K562 (cell line): ENCODE data around the gene APP. TPM values are rescaled to one million over a fixed set of nuclear protein-coding genes. Genes with fewer than 3 reads are reported as not detected.

Source experiments
- ATAC-seq: fragments of 200-7000 bp; cut with Tn5 transposase; 3 replicates; pipeline ENCODE4 v1.9.1; 2020; ENCODE audit warnings: moderate library complexity
- BruUV-seq: library from RNA; stranded (reverse); fragments of 400-500 nt; replicated peaks from 2 replicates; lab custom pipeline; 2021; lab: Mats Ljungman, UMichigan
- CTCF ChIA-PET: fragments of 300-600 bp; formaldehyde crosslinking; extraction: SDS; loops from one replicate; lab custom pipeline; 2021; ENCODE audit warnings: low intra/inter-chr PET ratio; lab: Yijun Ruan, JAX
- POLR2A ChIA-PET: fragments of 300-600, 350-650 bp; sonication (Branson Sonifier 250); formaldehyde crosslinking; extraction: SDS; loops from one replicate; lab custom pipeline; 2021; ENCODE audit warnings: antibody characterized with exemption, inconsistent platforms; lab: Yijun Ruan, JAX
- DNase-seq, 4 experiments: peaks; one replicate each; pipeline versions ENCODE4 v3.0.0 to v3.0.0-alpha.2; 2011 to 2018; ENCODE audit warnings: low spot score in 3 of 4, mixed read lengths in 3 of 4; ENCODE audit errors: extremely low read depth in 1 of 4
- FAIRE-seq: peaks from 2 replicates; lab custom pipeline; 2011; peaks lifted over from hg19 to GRCh38; lab: Jason Lieb, UNC
- H2AFZ ChIP-seq: 2 replicates; pipeline ENCODE4 v1.6.0; 2011; ENCODE audit warnings: low read depth, low read length, control low read depth, inconsistent platforms
- H3K27ac ChIP-seq: fragments of 200-600 bp; 3 replicates; pipeline ENCODE4 v1.8.0; 2011; ENCODE audit warnings: low read depth, mild to moderate bottlenecking, control low read depth, inconsistent platforms, low read length, moderate library complexity, mixed read lengths; ENCODE audit errors: extremely low read depth
- H3K27me3 ChIP-seq, 2 experiments: fragments of 300-600 bp in 1 of 2; 2 replicates in 1 of 2; 3 replicates in 1 of 2; pipeline versions ENCODE4 v1.6.0 to v1.8.0; 2011; ENCODE audit warnings: inconsistent platforms in 2 of 2, low read length in 2 of 2, mild to moderate bottlenecking in 1 of 2, mixed read lengths in 1 of 2, moderate library complexity in 1 of 2; ENCODE audit not compliant: control insufficient read depth in 2 of 2, insufficient read depth in 2 of 2
- H3K36me3 ChIP-seq: fragments of 300-600 bp; 3 replicates; pipeline ENCODE4 v1.8.0; 2011; ENCODE audit warnings: mild to moderate bottlenecking, low read length, inconsistent platforms; ENCODE audit not compliant: control insufficient read depth, insufficient read depth
- H3K4me1 ChIP-seq, 2 experiments: fragments of 200-600 bp in 1 of 2; replicated peaks in 1 of 2; 2 replicates in 1 of 2; 3 replicates in 1 of 2; pipeline versions ENCODE4 v1.5.1 to v1.8.0; 2011; ENCODE audit warnings: inconsistent platforms in 2 of 2, low read length in 2 of 2, mild to moderate bottlenecking in 1 of 2, mixed read lengths in 1 of 2, moderate library complexity in 1 of 2; ENCODE audit not compliant: control insufficient read depth in 2 of 2, insufficient read depth in 2 of 2
- H3K4me2 ChIP-seq: 2 replicates; pipeline ENCODE4 v1.6.1; 2011; ENCODE audit warnings: low read length, control low read depth, inconsistent platforms, mixed read lengths; ENCODE audit not compliant: insufficient read depth
- H3K4me3 ChIP-seq: fragments of 200-600 bp; sonication (generic), shearing (Covaris generic); 2 replicates; pipeline ENCODE4 v1.5.1; 2016; ENCODE audit warnings: control low read depth, inconsistent platforms
- H3K79me2 ChIP-seq: fragments of 200-600 bp; 3 replicates; pipeline ENCODE4 v1.8.0; 2011; ENCODE audit warnings: low read length, inconsistent platforms; ENCODE audit not compliant: control insufficient read depth, insufficient read depth
- H3K9ac ChIP-seq, 2 experiments: 2 replicates each; pipeline versions ENCODE4 v1.6.0 to v1.6.1; 2011; ENCODE audit warnings: low read depth in 2 of 2, low read length in 2 of 2, control low read depth in 1 of 2, inconsistent platforms in 1 of 2, mild to moderate bottlenecking in 1 of 2, mixed read lengths in 1 of 2; ENCODE audit not compliant: insufficient read depth in 1 of 2
- H3K9me1 ChIP-seq: one replicate; pipeline ENCODE4 v1.6.0; 2011; ENCODE audit warnings: inconsistent platforms, mild to moderate bottlenecking, low read length, moderate library complexity; ENCODE audit not compliant: control insufficient read depth, insufficient read depth
- H3K9me3 ChIP-seq: replicated peaks from 2 replicates; pipeline ENCODE4 v1.5.1; 2011; ENCODE audit warnings: low read depth, low read length, inconsistent platforms; ENCODE audit not compliant: control insufficient read depth, insufficient read depth
- H4K20me1 ChIP-seq: replicated peaks from 2 replicates; pipeline ENCODE4 v1.6.1; 2011; ENCODE audit warnings: low read length, inconsistent platforms, mixed read lengths; ENCODE audit not compliant: control insufficient read depth, insufficient read depth
- EHMT2 ChIP-seq: fragments of 450-650 bp; IDR thresholded peaks from 2 replicates; pipeline ENCODE4 v1.6.1; 2018; ENCODE audit warnings: antibody characterized with exemption
- KLF10 ChIP-seq: fragments of 250-450 bp; sonication (Bioruptor Pico); IDR thresholded peaks from 2 replicates; pipeline ENCODE4 v1.6.1; 2021; ENCODE audit warnings: matching md5 sums
- KLF16 ChIP-seq: IDR thresholded peaks from 2 replicates; pipeline ENCODE4 v1.6.1; 2016; ENCODE audit warnings: antibody characterized with exemption
- RFX5 ChIP-seq: IDR thresholded peaks from 2 replicates; pipeline ENCODE4 v1.6.1; 2011; ENCODE audit warnings: low read depth, mild to moderate bottlenecking, improper control_type of control experiment, low read length
- SPI1 ChIP-seq: IDR thresholded peaks from 2 replicates; pipeline ENCODE4 v1.6.1; 2011; ENCODE audit warnings: low read depth, low read length, control low read depth, borderline replicate concordance
- ZNF583 ChIP-seq: fragments of 250-450 bp; sonication (Bioruptor Pico); IDR thresholded peaks from 2 replicates; pipeline ENCODE4 v1.4.0; 2020
- WGBS: fragments of 100-300 bp; shearing (Covaris generic); methylation state at CpG from one replicate; pipeline ENCODE4 v1.1.6; 2016; ENCODE audit warnings: low coverage, mixed read lengths; ENCODE audit not compliant: insufficient coverage; ENCODE audit errors: missing lambda C conversion rate; 5-methylcytosine and 5-hydroxymethylcytosine counted together
- in situ Hi-C: fragments of 300-500 bp; cut with MboI; formaldehyde crosslinking; loops from 4 replicates; pipeline ENCODE4 v1.15.0; 2018; ENCODE audit warnings: inconsistent platforms, mixed read lengths
- intact Hi-C: fragments of 100-400 bp; cut with micrococcal nuclease; formaldehyde crosslinking; loops from 2 replicates; pipeline ENCODE4 v1.14.2; 2022
- polyA plus RNA-seq, 8 experiments: library from polyadenylated mRNA; depleted of rRNA in 4 of 8; stranded (reverse) in 5 of 8; unstranded in 3 of 8; fragments of >200 nt; fragmentation: Nextera tagmentation in 2 of 8; fragmentation: Illumina TruSeq in 1 of 8; extraction: Ambion mirVana in 2 of 8; extraction: Trizol in 1 of 8; gene quantifications; 2 replicates each; pipeline versions ENCODE4 v1.2.1 to v1.2.3, GENCODE V29; 2011 to 2014; ENCODE audit warnings: inconsistent platforms in 1 of 8, missing spikeins in 1 of 8
- total RNA-seq, 7 experiments: library from RNA; depleted of rRNA in 6 of 7; stranded (reverse); fragments of >200 nt in 6 of 7; fragmentation: Illumina TruSeq in 2 of 7; extraction: Trizol in 2 of 7; gene quantifications; 2 replicates each; pipeline versions ENCODE4 v1.2.1 to v1.2.3, GENCODE V29; 2011 to 2021; ENCODE audit warnings: low replicate concordance in 1 of 7
- TF ChIP-seq, protein P1 (sequence below): fragments of 250-450 bp; sonication (Bioruptor Pico); IDR thresholded peaks from 2 replicates; pipeline ENCODE4 v1.8.0; 2022; ENCODE audit warnings: moderate library complexity, mild to moderate bottlenecking, inconsistent platforms
- TF ChIP-seq, protein P2 (sequence below), 3 experiments: IDR thresholded peaks in 2 of 3; conservative IDR thresholded peaks in 1 of 3; 2 replicates each; pipeline ENCODE4 v1.5.1; 2011 to 2012; ENCODE audit warnings: low read length in 3 of 3, mild to moderate bottlenecking in 3 of 3, control low read depth in 2 of 3, improper control_type of control experiment in 1 of 3, inconsistent platforms in 1 of 3, low read depth in 1 of 3, mixed read lengths in 1 of 3, moderate library complexity in 1 of 3; ENCODE audit not compliant: insufficient read depth in 2 of 3
- TF ChIP-seq, protein P3 (sequence below), 2 experiments: IDR thresholded peaks in 1 of 2; conservative IDR thresholded peaks in 1 of 2; 2 replicates each; pipeline ENCODE4 v1.6.1; 2016; ENCODE audit warnings: low read depth in 2 of 2, mild to moderate bottlenecking in 1 of 2, missing compliant biosample characterization in 1 of 2, missing genetic modification characterization in 1 of 2, moderate library complexity in 1 of 2

The APP gene
- total and polyA plus RNA-seq, 9 of the 15 experiments (the other 6 are each of a cell fraction or from before 2014, with no cell fraction given) = 0.01 to 1.5 (median 0.16) TPM; not detected in 5

DNA sequence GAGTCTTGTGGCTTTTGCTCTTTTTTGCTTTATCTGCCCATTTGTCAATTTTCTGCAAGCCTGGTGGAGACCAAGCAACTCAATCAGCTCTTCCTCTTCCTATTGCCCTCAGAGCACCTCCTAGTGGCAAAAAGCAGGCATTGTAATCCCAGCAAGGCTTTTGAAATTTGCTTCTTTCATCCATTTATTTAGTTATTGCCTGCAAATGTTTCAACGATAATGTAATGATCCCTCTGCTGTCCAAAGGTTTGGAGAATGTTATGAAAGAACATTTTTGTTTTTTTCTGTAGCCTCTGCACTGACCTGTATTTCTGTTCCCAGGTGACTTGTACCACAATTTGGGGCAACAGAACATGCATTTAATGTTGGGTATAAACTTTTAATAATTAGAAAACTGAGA, 308.0 kb downstream of the APP start:
- 0% methylated on average over 1 of the region's 1 CpG for WGBS
- intact Hi-C loops (loop anchor here (1.0 to 10.0 kb wide), 3 partner anchors 60 to 254 kb away; no protein-coding TSS in a partner anchor), in situ Hi-C loops (loop anchor here (5.0 kb wide), 1 partner anchor 255 kb away; the partner anchor contains the start of gene MRPL39)
- BruUV-seq = no TSS peak
- H3K4me1 ChIP-seq = no peaks in the 10 kb centered on the region
- H4K20me1 ChIP-seq = no peaks in the 10 kb centered on the region
- no peaks in the 10 kb centered on the region; a peak in 1 of 5 replicates for H3K27me3 ChIP-seq
- no peaks in the 10 kb centered on the region for H3K36me3 ChIP-seq
- H3K4me2 ChIP-seq = no peak overlapping the region
- ChIA-PET POLR2A (interaction anchor here (0.7 kb wide), 1 partner anchor 11 kb away, joined by 3 read pairs; no protein-coding TSS in a partner anchor), CTCF (interaction anchor here (1.1 to 2.8 kb wide), 2 partner anchors 61 to 254 kb away, joined by 3 to 20 read pairs; partner anchors contain the start of gene MRPL39)
- H3K9ac ChIP-seq = no peak overlapping the region
- no peak overlapping the region for H3K4me3 ChIP-seq
- H3K79me2 ChIP-seq = no peaks in the 10 kb centered on the region
- no peak overlapping the region for H3K27ac ChIP-seq
- H2AFZ ChIP-seq = no peak overlapping the region
- FAIRE-seq (peak; percentile 94), DNase-seq (peak; percentile 40 to 55 (median 48)), ATAC-seq (peak; percentile 78)
- no peaks in the 10 kb centered on the region for H3K9me1 ChIP-seq
- H3K9me3 ChIP-seq = no peaks in the 10 kb centered on the region
- TF ChIP-seq EHMT2 (peak; percentile 84; the same call in 1 of the 2 replicates), SPI1 (peak; percentile 72), RFX5 (no peak), KLF10 (CRISPR knock-in tag) (no peak), KLF16 (peak; percentile 69), ZNF583 (CRISPR knock-in tag) (no peak)
- TF ChIP-seq, protein P1, sequence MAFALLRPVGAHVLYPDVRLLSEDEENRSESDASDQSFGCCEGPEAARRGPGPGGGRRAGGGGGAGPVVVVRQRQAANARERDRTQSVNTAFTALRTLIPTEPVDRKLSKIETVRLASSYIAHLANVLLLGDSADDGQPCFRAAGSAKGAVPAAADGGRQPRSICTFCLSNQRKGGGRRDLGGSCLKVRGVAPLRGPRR (CRISPR knock-in tag) = no peak
- TF ChIP-seq, protein P2, sequence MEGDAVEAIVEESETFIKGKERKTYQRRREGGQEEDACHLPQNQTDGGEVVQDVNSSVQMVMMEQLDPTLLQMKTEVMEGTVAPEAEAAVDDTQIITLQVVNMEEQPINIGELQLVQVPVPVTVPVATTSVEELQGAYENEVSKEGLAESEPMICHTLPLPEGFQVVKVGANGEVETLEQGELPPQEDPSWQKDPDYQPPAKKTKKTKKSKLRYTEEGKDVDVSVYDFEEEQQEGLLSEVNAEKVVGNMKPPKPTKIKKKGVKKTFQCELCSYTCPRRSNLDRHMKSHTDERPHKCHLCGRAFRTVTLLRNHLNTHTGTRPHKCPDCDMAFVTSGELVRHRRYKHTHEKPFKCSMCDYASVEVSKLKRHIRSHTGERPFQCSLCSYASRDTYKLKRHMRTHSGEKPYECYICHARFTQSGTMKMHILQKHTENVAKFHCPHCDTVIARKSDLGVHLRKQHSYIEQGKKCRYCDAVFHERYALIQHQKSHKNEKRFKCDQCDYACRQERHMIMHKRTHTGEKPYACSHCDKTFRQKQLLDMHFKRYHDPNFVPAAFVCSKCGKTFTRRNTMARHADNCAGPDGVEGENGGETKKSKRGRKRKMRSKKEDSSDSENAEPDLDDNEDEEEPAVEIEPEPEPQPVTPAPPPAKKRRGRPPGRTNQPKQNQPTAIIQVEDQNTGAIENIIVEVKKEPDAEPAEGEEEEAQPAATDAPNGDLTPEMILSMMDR (IDR thresholded peaks at IDR 0.05 in 2 of 3, conservative IDR thresholded peaks at IDR 0.05 in 1 of 3; ENCODE audit: insufficient read depth in 2 of 3, low read depth in 1 of 3, low read length in 3 of 3) = peak; percentile 74 to 86 (median 83)
- TF ChIP-seq, protein P3, sequence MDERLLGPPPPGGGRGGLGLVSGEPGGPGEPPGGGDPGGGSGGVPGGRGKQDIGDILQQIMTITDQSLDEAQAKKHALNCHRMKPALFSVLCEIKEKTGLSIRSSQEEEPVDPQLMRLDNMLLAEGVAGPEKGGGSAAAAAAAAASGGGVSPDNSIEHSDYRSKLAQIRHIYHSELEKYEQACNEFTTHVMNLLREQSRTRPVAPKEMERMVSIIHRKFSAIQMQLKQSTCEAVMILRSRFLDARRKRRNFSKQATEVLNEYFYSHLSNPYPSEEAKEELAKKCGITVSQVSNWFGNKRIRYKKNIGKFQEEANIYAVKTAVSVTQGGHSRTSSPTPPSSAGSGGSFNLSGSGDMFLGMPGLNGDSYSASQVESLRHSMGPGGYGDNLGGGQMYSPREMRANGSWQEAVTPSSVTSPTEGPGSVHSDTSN (CRISPR knock-in tag; IDR thresholded peaks at IDR 0.05; ENCODE audit: low read depth) = no peak
- TF ChIP-seq, protein P3 (tag; conservative IDR thresholded peaks at IDR 0.05; ENCODE audit: low read depth) = 0 out of 2 replicates have a peak, but pooled peaks have one; percentile 6
